ENCODE data around the gene SORCS2.

DNA sequence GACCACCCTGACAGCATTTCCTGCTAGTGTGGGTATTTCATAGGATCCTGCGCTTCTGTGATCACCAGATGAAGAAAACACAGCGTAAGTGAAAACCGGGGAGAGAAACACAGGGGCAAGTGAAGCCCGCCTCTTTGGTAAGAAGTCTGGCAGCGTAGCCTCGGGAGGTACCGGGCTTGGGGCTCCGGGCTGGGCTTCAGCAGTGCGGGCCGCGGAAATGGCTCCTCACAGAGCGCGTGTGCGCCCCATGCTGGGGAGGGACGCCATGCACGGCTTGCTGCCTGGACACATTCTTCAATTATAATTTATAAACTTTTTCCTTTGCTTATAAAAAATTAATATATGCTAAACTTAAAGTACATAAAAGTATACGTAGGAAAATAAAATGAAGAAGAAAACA is 595.9 kb downstream of the SORCS2 start:
- TF ChIP-seq POLR2A (IDR thresholded peaks at IDR 0.05): no peak
- TF ChIP-seq, protein P1, sequence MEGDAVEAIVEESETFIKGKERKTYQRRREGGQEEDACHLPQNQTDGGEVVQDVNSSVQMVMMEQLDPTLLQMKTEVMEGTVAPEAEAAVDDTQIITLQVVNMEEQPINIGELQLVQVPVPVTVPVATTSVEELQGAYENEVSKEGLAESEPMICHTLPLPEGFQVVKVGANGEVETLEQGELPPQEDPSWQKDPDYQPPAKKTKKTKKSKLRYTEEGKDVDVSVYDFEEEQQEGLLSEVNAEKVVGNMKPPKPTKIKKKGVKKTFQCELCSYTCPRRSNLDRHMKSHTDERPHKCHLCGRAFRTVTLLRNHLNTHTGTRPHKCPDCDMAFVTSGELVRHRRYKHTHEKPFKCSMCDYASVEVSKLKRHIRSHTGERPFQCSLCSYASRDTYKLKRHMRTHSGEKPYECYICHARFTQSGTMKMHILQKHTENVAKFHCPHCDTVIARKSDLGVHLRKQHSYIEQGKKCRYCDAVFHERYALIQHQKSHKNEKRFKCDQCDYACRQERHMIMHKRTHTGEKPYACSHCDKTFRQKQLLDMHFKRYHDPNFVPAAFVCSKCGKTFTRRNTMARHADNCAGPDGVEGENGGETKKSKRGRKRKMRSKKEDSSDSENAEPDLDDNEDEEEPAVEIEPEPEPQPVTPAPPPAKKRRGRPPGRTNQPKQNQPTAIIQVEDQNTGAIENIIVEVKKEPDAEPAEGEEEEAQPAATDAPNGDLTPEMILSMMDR (IDR thresholded peaks at IDR 0.05): no peak
